Transverse colon (tissue), 4 donors: ENCODE results near the gene EARS2. TPM values are rescaled to one million over a fixed set of nuclear protein-coding genes. Genes with fewer than 3 reads are reported as not detected.
"Not testable (repeated sequence)": the region's sequence is repeated elsewhere in the genome, so short reads cannot be mapped to it uniquely, and the experiment has no call there.

ENCODE experiments used
- DNase-seq: peaks from one replicate; pipeline ENCODE4 v3.0.0-alpha.2; 2019
- H3K27ac ChIP-seq, 4 donors: fragments of 200-600 bp; sonication (generic); 2 replicates each; pipeline ENCODE4 v1.5.1; 2016 to 2018; ENCODE audit warnings: inconsistent platforms in 4 of 4
- H3K27me3 ChIP-seq: fragments of 200-600 bp; sonication (generic); 2 replicates; pipeline ENCODE4 v1.5.1; 2017; ENCODE audit warnings: inconsistent platforms
- H3K36me3 ChIP-seq, 4 donors: fragments of 200-600 bp; sonication (generic); 2 replicates each; pipeline ENCODE4 v1.5.1; 2017 to 2019; ENCODE audit warnings: inconsistent platforms in 4 of 4
- H3K4me1 ChIP-seq, 4 donors: fragments of 200-600 bp; sonication (generic); 2 replicates each; pipeline ENCODE4 v1.5.1; 2017 to 2020; ENCODE audit warnings: inconsistent platforms in 4 of 4
- H3K4me3 ChIP-seq, 4 donors: fragments of 200-600 bp; sonication (generic); 1 replicate in 1 of 4; 2 replicates in 3 of 4; pipeline versions ENCODE4 v1.5.1 to v1.6.1; 2017 to 2019; ENCODE audit warnings: inconsistent platforms in 4 of 4
- H3K9me3 ChIP-seq, 2 donors: fragments of 200-600 bp; sonication (generic); 2 replicates each; pipeline ENCODE4 v1.5.1; 2017 to 2019; ENCODE audit warnings: inconsistent platforms in 2 of 2
- EP300 ChIP-seq: sonication (generic); formaldehyde crosslinking; IDR thresholded peaks from one replicate; pipeline ENCODE4 v1.6.1; 2017; ENCODE audit warnings: antibody characterized with exemption, low read depth
- POLR2A ChIP-seq: fragments of 450-650 bp; IDR thresholded peaks from one replicate; pipeline ENCODE4 v1.6.1; 2016; ENCODE audit warnings: antibody characterized with exemption, mild to moderate bottlenecking, moderate library complexity
- POLR2AphosphoS5 ChIP-seq, 3 donors: sonication (generic); formaldehyde crosslinking; IDR thresholded peaks; one replicate each; pipeline ENCODE4 v1.6.1; 2016; ENCODE audit warnings: antibody characterized with exemption in 3 of 3
- WGBS, 2 donors: methylation state at CpG; one replicate each; pipeline ENCODE4 v1.1.5; 2018; ENCODE audit warnings: low coverage in 1 of 2; 5-methylcytosine and 5-hydroxymethylcytosine counted together
- in situ Hi-C, 4 donors: fragments of 200-750 bp; cut with MboI; loops; one replicate each; pipeline versions ENCODE4 v1.15.0 to v1.15.1; 2017; ENCODE audit warnings: low sequenced_read_pairs in 3 of 4, low pct_ligation_motif_present in 1 of 4, low pct_unique_long_range_greater_than_20kb in 1 of 4
- intact Hi-C: fragments of 100-400 bp; cut with DNase I; formaldehyde crosslinking; loops from one replicate; pipeline ENCODE4 v1.15.1; 2023; ENCODE audit warnings: low total_unique reads
- total RNA-seq, 4 donors: library from RNA; depleted of rRNA; stranded (reverse); fragments of >200 nt; gene quantifications; one replicate each; pipeline ENCODE4 v1.1.0, GENCODE V29; 2016
- TF ChIP-seq, protein P1 (sequence below), 5 experiments: fragments of 200-600 bp in 3 of 5; fragments of 450-650 bp in 2 of 5; sonication (generic) in 3 of 5; IDR thresholded peaks; 1 replicate in 2 of 5; 2 replicates in 3 of 5; pipeline ENCODE4 v1.5.1; 2016 to 2017; ENCODE audit warnings: antibody characterized with exemption in 5 of 5, inconsistent platforms in 3 of 5, mild to moderate bottlenecking in 2 of 5, moderate library complexity in 1 of 5

EARS2 gene
- total RNA-seq, 4 donors from 2014 or later, result 9.4 to 88.2 (median 14.3) TPM

DNA sequence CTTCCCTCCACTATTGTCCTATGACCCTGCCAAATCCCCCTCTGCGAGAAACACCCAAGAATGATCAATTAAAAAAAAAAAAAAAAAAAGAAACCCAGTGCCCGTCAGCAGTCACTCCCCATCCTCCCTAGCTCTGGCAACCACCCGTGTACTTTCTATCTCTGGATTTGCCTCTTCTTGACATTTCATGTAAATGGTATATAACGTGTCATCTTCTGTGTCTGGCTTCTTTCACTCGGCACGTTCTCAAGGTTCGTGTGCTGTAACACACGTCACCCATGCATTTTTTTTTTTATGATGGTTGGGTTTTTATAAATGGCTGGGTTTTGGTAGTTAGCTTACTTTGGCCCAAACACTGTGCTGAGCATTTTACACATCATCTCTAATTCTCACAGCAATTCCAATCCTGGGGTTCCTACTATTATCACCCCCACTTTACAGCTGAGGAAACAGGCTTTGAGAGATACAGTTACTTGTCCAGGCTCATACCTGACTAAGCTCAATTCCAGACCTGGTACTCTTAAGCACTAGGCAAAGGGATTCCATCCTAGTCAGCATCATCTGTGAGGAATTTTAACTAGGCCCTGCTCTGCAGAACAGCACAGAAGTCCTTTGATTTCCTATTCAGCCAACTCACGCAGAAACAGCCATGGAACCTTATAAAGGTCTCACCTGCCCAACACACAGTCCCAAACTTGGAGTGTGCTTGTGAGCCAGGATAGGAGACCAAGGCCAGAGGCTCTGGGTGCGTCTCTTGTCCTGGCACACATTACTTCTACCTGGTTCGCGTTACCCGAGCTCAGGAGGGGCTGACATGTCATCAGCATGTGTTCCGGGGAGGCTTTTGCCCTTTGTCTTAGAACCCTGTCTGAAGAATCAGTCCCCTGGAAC is 27.3 kb upstream of the EARS2 start:
- H3K27me3 ChIP-seq, result no peaks in the 10 kb centered on the region
- 82 to 87% methylated on average over 4 to 14 of the region's 14 CpGs for WGBS, 2 donors
- peak overlapping the region in 2 of 4 donors; percentile 5 to 46 for H3K27ac ChIP-seq
- H3K36me3 ChIP-seq, result peaks cover 0 to 42% (median 20%) of the 10 kb centered on the region in 4 donors
- TF ChIP-seq EP300 (no peak), POLR2AphosphoS5 (IDR thresholded peaks at IDR 0.05) (peak in 2 of 3 donors; percentile 42 to 54)
- intact Hi-C loops, result no loop called here
- in situ Hi-C loops, result no loop called here
- no peak for DNase-seq
- H3K9me3 ChIP-seq, result no peaks in the 10 kb centered on the region
- H3K4me3 ChIP-seq, result no peak overlapping the region
- no peaks in the 10 kb centered on the region for H3K4me1 ChIP-seq

DNA sequence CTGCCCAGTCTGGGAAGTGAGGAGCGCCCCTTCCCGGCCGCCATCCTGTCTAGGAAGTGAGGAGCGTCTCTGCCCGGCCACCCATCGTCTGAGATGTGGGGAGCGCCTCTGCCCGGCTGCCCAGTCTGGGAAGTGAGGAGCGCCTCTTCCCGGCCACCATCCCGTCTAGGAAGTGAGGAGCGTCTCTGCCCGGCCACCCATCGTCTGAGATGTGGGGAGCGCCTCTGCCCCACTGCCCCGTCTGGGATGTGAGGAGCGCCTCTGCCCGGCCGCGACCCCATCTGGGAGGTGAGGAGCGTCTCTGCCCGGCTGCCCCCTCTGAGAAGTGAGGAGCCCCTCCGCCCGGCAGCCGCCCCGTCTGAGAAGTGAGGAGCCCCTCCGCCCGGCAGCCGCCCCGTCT is 26.1 kb upstream of the EARS2 start:
- in situ Hi-C loops, H3K27me3 ChIP-seq, DNase-seq, H3K9me3 ChIP-seq, H3K27ac ChIP-seq, H3K4me1 ChIP-seq, intact Hi-C loops, H3K4me3 ChIP-seq: not testable (repeated sequence)
- H3K36me3 ChIP-seq, result peaks cover 0 to 39% (median 16%) of the 10 kb centered on the region in 4 donors
- 92% methylated on average over 11 of the region's 30 CpGs; no CpG with 5 or more reads in 1 of the 2 donors for WGBS, 2 donors

DNA sequence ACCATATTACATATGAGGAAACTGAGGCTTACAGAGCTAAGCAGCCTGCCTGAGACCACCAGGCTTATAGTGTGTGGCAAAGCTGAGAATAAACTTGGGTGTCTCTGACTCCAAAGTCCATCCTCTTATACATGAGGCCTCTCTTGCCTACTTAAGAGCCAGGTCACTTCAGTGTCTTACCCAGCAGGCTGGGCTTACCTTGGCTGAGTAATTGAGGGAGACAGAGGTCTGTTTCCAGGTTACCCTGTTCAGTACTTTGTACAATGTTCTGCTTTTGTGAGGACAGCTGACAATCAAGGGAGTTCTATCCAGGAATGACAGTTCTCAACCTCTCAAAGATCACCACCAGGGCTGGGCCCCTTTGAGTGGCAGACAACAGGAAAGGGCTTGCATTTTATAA is 24.6 kb upstream of the EARS2 start:
- TF ChIP-seq POLR2AphosphoS5 (IDR thresholded peaks at IDR 0.05), result no peak
- no peak for TF ChIP-seq EP300
- TF ChIP-seq, protein P1, sequence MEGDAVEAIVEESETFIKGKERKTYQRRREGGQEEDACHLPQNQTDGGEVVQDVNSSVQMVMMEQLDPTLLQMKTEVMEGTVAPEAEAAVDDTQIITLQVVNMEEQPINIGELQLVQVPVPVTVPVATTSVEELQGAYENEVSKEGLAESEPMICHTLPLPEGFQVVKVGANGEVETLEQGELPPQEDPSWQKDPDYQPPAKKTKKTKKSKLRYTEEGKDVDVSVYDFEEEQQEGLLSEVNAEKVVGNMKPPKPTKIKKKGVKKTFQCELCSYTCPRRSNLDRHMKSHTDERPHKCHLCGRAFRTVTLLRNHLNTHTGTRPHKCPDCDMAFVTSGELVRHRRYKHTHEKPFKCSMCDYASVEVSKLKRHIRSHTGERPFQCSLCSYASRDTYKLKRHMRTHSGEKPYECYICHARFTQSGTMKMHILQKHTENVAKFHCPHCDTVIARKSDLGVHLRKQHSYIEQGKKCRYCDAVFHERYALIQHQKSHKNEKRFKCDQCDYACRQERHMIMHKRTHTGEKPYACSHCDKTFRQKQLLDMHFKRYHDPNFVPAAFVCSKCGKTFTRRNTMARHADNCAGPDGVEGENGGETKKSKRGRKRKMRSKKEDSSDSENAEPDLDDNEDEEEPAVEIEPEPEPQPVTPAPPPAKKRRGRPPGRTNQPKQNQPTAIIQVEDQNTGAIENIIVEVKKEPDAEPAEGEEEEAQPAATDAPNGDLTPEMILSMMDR (IDR thresholded peaks at IDR 0.05), result no peak
- TF ChIP-seq POLR2A, result no peak

DNA sequence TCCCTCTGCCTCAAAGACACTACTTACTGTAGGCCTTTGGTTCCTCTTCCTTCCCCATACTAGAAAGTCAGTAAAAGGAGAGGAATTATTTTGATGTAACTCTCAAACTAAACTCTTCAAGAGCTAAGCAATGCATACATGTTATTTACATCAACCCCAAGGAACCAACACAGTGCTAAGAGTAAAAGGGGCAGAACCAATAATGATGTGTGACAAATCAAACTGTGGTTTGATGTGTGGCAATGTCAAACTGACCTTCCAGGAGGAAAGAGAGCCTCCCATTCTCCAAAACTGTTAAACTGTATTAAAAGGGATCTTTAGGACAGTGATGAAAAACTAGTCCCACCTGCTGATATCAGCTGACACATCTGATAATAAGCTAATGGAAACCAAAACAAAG is 23.2 kb upstream of the EARS2 start:
- no peak for DNase-seq
- Histone ChIP-seq H3K9me3 (no peaks in the 10 kb centered on the region), H3K4me1 (no peaks in the 10 kb centered on the region), H3K27ac (no peak overlapping the region), H3K4me3 (no peak overlapping the region), H3K27me3 (no peaks in the 10 kb centered on the region), H3K36me3 (peaks cover 0 to 34% (median 14%) of the 10 kb centered on the region in 4 donors)
- intact Hi-C loops, result no loop called here
- in situ Hi-C loops, result no loop called here
- TF ChIP-seq, protein P1 (IDR thresholded peaks at IDR 0.05), result no peak
- TF ChIP-seq EP300 (no peak), POLR2A (no peak), POLR2AphosphoS5 (IDR thresholded peaks at IDR 0.05) (no peak)

More for the DNA sequence above, 24.6 kb upstream of the EARS2 start:
- no peak overlapping the region for H3K27ac ChIP-seq
- H3K4me3 ChIP-seq, result no peak overlapping the region
- no peak for DNase-seq
- H3K9me3 ChIP-seq, result no peaks in the 10 kb centered on the region
- peaks cover 0 to 36% (median 16%) of the 10 kb centered on the region in 4 donors for H3K36me3 ChIP-seq
- no peaks in the 10 kb centered on the region for H3K27me3 ChIP-seq
- in situ Hi-C loops (no loop called here), intact Hi-C loops (no loop called here)
- no peaks in the 10 kb centered on the region for H3K4me1 ChIP-seq

DNA sequence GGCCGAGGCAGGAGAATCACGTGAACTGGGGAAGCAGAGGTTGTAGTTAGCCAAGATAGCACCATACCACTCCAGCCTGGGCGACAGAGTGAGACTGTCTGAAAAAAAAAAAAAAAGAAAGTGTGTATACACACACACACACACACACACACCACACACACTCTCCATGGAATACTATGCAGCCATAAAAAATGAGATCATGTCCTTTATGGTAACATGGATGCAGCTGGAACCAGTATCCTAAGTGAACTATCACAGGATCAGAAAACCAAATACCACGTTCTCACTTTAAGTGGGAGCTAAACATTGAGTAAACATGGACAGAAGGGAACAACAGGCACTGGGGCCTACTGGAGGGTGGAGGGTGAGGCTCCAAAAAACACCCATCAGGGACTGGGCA is 22.2 kb upstream of the EARS2 start:
- intact Hi-C loops (no loop called here), in situ Hi-C loops (no loop called here)
- Histone ChIP-seq H3K27ac (no peak overlapping the region), H3K27me3 (no peaks in the 10 kb centered on the region), H3K4me1 (no peaks in the 10 kb centered on the region), H3K36me3 (peaks cover 0 to 24% (median 10%) of the 10 kb centered on the region in 4 donors), H3K4me3 (no peak overlapping the region), H3K9me3 (no peaks in the 10 kb centered on the region)
- TF ChIP-seq EP300 (no peak), POLR2AphosphoS5 (IDR thresholded peaks at IDR 0.05) (no peak), POLR2A (no peak)
- TF ChIP-seq, protein P1 (IDR thresholded peaks at IDR 0.05), result no peak
- 91% methylated on average over 4 of the region's 4 CpGs; no CpG with 5 or more reads in 1 of the 2 donors for WGBS, 2 donors
- DNase-seq, result no peak
